Activated naive CD8-positive, alpha-beta T cell treated with anti-CD3 and anti-CD28 coated beads, Interleukin-2, amount 50 U/mL, for 16 hours (primary cell): Measurements from ENCODE around the gene KCTD10.

Source experiments
- DNase-seq: peaks from one replicate; pipeline ENCODE4 v3.0.0-alpha.2; 2020; ENCODE audit warnings: low read depth, low spot score

KCTD10 gene

DNA sequence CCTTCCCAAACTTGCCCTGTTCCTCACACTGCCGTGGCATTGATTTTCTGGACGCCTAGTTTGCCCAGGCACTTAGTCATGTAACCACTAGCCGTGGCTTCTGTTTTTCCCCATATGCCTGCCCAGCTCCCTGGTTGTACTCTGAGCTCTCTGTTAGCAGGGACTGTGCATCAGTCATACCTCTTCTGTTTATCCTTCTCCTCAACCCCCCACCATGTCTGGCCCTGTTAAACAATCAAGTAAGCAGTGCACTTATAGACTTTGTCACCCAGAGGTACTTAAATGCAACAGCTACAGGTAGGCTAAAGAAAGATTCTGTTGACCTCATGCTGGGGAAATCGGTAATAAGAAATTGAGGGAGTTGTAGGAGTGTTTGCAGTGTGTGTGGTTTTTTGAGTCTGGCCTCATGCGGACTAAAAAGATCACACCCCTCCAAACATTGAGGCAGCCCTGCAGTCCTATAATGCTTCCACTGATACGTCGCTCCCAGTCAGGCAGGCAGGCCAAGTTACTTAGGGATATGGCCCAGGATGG is 17.3 kb upstream of the KCTD10 start:
- no peak for DNase-seq

DNA sequence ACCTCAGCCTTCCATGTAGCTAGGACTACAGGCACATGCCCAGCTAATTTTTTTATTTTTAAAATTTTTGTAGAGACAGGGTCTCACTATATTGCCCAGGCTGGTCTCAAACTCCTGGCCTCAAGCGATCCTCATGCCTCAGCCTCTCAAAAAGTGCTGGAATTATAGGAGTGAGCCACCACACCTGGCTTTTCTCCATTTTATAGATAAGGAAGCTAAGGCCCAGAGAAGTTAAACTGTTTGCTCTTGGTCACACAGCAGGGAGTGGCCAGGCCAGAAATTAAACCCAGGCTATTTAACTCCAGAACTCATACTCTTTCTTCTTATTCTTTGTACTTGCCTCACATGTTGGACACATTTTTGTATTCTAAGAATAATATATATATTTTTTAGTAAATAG is 16.8 kb upstream of the KCTD10 start:
- DNase-seq: no peak

DNA sequence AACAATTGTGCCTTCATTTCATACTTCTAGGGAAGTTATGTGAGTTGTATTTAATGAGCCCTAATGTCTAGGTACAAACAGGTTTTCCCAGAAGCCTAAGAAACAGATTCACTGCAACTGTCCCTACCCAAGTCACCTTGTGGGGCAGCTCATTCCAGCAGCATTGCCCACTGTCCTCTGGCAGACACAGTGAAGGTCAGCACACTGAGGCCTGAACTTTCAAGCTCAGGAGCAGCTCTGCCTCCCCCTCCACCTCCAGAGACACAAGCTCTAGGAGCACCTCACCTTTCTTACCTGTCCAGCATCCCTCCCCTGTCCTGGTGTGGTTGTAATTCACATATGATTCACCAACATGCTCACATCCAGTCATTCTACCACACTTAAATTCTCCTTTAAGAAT is 16.0 kb upstream of the KCTD10 start:
- no peak for DNase-seq

DNA sequence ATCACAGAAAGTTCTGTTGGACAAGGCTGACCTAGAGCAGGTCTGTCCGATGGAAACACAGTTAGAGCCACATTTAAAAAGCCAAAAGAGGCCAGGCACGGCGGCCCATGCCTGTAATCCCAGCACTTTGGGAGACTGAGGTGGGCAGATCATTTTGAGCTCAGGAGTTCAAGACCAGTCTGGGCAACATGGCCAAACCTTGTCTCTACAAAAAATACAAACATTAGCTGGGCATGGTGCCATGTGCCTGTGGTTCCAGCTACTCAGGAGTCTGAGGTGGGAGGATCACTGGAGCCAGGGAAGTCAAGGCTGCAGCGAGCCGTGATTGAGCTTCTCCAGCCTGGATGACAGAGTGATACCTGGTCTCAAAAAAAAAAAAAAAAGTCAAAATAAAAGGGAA is 15.3 kb upstream of the KCTD10 start:
- DNase-seq: no peak

DNA sequence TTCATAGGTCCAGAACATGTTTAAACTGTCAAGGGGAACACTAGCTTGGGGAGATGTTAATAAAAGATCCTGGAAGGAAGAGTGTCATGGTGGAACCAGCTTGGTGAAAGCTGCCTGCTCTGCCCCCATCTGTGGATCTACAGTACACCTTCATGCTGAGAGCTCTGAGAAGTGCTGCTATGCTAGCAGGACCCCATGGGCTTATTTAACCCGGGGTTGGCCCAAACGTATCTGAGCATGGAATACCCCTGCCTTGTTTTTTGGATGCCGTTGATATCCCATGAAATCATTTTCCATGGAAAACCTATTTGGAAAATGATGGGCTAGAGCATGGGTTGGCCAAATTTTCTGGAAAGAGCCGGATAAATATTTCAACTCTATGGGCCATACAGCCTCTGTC is 14.6 kb upstream of the KCTD10 start:
- no peak for DNase-seq

DNA sequence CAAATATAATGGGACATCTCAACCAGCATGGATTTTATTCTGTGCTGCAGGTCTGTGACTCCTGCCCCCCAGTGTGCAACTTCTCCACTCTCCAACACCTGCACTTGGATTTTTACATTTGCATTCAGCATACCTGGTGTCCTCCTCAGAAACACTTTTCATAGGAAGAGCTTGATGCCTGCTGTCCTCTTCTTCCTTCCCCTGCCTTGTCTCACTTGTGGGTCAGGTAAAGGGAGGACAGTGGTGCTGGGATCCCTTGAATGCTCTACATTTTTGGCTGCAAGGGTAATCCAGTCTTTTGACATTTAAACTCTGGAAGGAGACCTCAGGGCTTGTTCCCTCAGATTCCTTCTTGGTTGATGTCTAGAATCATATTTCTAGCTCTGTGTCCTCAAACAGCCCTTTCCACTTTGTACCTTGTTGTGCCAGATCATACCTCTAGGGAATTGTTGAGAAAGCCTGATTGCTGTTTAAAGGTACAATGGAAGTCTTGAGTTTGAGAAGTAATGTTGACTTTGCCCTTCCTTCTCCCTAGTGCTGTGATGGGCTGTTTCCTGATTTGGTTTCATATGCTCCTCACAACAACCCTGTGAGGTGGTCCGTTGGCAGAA is 13.0 kb upstream of the KCTD10 start:
- no peak for DNase-seq

DNA sequence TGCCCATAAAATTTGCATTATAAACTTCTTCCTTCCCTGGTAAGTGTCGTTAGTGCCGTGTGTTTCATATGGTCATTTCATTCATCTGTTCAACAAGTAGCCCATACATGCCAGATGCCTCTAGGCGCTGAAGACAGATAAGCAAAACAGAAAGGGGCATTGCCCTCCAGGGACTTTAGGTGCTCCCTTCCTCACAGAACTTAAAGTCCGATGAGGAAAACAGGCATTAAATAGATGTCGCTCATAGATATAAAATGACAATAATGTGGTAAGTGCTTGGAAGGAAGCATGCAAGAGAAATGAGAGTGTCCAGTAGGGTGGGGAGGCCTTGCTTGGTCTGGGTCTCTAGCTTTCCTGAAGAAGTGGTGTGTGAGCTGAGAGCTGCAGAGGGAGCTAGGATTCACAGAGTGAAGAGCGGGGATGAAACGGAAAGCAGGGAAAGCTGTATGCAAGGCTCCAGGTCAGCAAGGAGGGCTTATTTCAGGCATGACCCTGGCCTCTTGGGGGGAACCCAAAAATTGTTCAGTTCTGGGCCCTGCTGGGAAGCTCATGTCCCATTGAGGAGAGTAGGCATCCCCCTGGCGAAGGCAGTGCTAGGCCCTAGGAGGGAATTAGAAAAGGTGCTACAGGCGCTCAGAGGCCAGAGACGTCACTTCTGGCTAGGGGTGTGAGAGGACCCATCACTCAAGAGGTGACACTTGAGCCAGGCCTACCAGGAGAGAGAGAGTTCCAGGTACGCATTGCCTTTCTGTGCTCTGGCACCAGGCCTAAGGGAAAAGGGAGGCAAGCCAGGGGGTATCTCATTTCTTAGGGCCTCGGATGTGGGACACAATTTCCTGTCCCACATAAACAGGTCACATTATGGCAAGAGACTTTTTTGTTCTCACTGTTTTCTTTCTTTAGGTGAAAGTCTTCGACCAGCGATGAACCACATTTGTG is 12.2 kb upstream of the KCTD10 start:
- DNase-seq: no peak

DNA sequence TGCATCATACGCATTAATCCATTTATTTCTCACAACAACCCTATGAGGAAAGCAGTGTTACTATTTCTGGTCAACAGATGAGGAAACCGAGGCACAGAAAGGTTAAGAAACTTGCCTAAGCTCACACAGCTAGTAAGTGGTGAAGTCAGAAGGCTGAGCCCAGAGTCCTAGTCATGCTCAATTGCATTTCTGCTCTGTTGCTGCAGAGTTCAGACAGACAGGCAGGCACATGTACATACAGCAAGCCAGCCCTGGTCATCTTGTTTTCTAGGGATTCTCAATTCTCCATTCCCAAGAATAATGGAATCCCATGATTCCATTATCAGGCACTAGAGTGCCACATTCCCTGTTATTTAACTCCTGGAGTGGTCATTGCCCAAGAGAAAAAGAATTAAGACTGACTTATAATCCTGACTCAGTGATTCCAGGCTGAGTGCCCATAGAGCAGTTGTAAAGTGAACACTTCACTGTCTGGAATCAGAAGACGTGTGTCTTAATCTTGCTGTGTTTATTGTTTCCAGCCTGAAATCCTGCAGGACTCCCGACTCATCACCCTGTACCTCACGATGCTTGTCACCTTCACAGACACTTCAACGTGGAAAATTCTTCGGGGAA is 11.1 kb upstream of the KCTD10 start:
- DNase-seq: no peak

DNA sequence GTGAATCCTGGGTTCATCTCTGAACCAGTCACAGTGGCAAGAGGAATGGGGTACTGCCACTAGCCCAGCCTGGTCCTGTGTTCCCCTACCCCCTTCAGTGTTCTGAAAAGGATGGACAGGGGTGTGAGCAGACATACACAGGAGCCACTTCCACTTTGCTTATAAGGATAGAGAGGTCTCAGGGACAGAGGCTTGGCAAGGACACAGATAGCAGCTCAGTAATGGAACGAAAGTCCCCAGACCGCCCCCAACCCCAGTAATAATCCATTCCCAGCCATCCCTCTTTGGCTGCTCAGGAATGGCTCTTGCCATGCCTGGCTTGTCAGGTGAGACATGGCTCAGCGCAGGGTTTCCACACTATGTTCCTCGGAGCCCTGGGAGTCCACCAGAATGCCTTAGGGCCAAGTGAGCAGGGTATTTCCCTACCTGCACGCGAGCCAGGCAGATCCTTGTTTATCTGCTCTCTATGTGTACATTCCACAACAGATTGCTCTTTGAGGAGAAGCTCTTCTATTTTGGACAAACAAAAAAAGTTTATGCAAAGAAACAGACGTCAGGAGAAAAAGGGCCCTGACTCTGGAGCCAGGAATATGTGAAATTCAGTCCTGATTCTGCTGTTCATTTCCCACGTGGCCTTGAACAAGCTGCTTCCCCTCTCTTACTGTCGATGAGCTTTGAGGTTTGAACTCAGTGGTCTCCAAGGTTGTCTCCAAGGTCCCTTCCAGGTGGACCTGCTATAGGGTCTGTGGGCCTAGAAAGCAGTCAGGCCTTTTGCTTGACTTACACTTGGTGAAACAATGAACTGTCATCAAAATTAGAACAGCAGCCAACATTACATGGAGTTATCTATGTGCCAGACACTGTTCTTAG is 10.3 kb upstream of the KCTD10 start:
- DNase-seq: no peak

DNA sequence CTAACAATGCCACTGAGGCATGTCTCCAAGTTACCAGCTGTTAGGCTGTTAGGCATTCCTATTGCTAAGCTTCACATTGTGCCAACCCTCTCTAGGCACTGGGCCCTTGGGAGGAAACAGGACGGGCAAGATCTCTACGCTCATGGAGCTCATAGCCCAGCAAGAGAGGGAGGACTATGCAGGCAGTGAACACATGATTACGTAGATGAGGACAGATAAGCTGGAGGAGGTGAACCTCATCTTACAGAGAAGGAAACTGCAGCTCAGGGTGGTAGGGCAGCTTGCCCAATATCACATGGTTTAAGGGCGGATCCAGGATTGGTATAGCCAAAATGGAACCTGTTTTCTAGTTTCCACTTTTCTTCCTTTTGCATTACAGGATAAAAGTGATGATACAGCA is 8.1 kb upstream of the KCTD10 start:
- DNase-seq: no peak

DNA sequence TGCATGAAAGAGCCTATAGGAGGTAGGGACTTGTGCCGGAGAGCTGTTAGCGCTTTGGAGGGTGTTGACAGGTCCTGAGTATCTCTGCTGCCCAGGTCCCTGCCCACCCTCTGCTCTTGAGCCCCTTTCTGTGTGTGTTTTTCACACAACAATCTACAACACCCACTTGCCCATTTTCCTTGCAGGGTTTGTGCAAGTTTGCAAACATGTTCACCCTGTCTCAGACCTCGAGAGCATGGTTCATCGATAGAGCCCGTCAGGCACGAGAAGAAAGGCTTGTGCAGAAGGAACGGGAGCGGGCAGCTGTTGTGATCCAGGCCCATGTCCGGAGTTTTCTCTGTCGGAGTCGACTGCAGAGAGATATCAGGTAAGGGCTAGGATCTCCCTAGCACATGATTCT is 6.2 kb upstream of the KCTD10 start:
- DNase-seq: no peak

DNA sequence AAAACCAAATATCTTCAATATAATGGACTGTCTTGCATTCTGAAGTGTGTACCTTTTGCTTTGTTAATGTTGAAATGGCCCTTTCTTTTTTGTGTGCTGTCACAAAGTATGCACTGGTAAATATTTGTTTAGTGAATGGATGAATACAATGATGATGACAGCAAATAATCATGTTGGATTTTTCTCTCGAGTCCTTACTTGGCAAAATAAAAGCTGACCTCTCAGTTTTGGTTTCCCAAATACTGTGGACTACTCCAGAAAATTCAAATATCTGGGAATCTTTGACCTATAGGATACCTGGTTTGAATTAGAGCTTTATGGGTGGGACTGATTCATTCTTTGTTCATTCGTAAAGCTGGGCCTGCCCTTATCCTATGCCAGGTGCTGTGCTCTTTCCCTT is 5.8 kb upstream of the KCTD10 start:
- DNase-seq: no peak

DNA sequence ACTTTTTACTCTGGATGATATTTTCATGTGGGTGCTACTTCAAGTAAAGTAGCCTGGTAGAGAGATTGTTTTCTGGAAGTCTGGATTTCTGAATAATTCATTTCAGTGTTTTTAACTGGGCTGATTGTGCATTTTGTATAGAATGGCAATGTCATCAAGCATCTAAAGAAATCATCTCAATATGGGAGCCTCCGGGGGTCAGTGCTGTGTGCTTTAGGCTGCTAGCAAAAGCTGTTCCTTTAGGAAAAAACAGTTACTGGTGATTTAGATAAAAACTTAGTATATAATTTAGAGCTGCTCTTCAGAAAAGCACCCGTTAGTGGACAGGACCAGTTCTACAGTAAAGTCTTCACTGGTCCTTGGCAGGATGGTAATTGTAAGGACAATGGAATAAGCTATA is 5.4 kb upstream of the KCTD10 start:
- no peak for DNase-seq

DNA sequence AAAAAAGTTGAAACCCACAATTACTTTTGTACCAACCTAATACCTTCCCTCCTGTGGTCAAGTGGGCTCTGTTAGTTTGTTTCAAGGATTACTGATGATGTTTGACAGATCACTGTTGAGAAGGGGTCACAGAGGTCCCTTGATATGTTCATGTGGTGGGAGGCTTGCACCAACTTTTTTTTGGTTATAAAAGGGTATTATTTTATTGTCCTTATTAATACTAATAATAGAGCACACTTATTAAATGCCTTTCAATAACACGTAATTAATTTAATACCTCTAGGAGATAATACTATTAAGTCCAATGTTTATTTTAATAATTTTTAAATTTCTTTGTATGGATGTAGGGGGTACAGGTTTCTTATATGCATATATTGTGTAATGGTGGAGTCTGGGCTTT is 4.8 kb upstream of the KCTD10 start:
- no peak for DNase-seq

DNA sequence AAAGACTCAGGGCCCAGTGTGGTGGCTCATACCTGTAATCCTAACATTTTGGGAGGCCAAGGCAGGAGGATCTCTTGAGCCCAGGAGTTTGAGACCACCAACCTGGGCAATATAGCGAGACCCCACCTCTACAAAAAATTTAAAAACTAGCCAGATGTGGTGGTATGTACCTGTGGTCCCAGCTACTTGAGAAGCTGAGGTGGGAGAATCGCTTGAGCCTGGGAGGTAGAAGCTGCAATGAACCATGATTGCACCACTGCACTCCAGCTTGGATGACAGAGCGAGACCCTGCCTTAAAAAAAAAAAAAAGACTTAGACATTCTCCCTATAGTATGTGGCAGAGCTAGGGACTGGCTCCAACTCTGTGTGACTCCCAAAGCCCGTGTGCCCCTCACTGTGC is 3.3 kb upstream of the KCTD10 start:
- DNase-seq: no peak

DNA sequence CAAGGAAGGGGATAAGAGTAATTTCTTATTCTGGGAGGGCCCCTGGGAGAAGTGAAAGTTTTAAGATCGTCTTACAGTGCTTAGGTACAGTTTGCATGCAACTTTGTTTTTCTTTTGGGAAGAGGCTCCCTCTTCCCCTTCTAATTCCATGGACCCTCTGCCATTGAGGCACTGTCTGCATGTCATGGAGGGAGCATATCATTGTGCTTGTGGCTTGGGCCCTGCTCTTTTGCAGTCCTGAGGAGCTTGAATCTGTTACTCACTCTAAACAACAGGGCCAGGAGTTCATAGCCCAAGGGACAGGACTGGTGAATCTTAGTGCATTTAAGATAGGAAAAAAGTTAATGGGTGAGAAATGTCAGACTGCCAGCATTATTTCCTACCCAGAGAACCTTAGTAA is 2.7 kb upstream of the KCTD10 start:
- DNase-seq: no peak

DNA sequence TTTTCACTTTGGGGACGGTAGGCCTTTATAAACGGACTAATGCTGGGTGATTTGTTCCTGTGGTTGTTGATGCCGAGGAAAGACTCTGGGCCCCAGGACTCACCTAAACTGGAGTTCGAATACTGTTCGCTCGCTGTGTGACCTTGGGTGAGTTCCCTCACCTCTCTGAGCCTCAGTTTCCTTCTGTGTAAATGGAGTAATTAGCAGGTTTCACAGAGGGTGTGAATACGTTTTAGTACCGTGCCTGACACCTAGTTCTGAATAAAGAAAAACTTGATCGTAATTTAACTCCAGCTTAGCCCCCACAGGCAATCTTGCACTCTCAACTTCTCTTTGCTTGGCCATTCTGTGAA is 839 bp upstream of the KCTD10 start:
- no peak for DNase-seq

DNA sequence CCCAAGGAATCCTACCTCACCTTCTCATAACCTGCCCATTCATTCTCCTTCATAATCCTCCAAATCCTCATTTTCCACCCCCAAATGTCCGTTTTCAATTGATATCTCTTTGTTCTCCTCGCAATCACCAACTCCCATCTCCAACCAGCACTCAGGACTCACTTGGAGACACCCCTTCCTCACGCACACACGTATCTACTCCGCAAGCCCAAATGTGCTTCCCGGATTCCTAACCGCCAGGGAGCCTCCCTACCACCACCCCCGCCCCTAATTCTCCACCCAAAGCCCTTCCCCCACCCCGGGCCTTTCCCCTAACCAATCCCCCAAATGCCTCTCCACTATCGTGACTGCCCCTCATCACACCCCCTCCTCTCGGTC is 304 bp downstream of the KCTD10 start:
- DNase-seq: no peak

DNA sequence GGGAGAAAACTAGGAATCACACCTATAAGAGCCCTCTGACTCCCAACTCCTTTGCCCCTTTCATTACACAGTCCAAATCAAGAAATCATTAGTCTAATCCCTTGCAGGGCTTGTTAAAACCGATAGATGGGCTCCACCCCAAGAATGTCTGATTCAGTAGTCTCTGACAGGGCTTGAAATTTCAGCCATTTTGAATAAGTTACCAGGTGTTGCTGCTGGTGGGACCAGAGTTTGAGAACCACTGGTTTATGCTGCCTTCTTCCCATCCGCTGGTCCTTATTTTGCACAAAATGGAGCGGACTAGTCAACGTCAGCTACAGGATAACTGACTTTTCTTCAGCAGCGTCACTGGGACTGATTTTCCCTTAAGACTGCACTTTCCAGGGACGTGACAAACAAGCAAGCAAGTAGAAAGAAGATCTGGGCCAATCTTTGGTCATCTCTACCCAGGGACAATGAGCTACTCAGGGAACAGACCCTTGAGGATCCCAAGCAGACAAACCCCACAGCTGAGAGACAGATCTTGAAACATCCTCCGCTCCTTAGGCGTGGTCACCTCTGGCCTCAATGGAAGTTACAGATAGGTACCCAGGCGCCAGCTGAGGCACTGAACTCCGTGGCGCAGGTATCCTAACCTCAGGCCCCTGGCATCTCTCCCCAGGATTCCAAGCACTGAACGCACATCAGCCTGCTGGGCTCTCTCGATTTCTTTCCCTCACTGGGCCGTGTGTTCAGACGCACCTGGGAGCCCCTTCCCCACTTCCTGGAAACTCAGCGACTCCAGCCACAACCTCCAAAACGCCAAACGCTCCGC is 900 bp downstream of the KCTD10 start:
- DNase-seq: no peak

DNA sequence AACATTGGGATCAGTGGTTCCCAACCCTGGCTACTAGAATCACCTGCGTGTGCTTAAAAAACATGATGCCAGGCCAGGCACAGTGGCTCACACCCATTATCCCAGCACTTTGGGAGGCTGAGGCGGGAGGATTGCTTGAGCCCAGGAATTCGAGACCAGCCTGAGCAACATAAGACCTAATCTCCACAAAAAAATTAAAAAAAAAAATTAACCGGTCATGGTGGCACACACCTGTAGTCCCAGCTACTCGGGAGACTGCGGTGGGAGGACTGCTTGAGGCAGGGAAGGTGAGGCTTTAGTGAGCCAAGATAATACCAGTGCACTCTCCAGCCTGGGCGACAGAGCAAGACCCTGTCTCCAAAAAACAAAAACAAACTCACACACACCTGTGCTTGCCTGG is 2.0 kb downstream of the KCTD10 start:
- no peak for DNase-seq
